Fibroblast of lung (primary cell): ENCODE results near the gene PTPRU. TPM values are rescaled to one million over a fixed set of nuclear protein-coding genes. Genes with fewer than 3 reads are reported as not detected.

Experiments used
- DNase-seq, 2 donors: peaks; one replicate each; pipeline versions ENCODE4 v3.0.0 to v3.0.0-alpha.2; 2010; ENCODE audit warnings: low read depth in 2 of 2
- H2AFZ ChIP-seq: 2 replicates; pipeline ENCODE4 v1.5.1; 2012; ENCODE audit warnings: low read length, control low read depth, inconsistent platforms
- H3K27ac ChIP-seq: 2 replicates; pipeline ENCODE4 v1.5.1; 2011; ENCODE audit warnings: low read length, control low read depth; ENCODE audit not compliant: insufficient read depth
- H3K27me3 ChIP-seq: 2 replicates; pipeline ENCODE4 v1.5.1; 2011; ENCODE audit warnings: mild to moderate bottlenecking, low read length; ENCODE audit not compliant: control insufficient read depth, insufficient read depth
- H3K36me3 ChIP-seq: 2 replicates; pipeline ENCODE4 v1.5.1; 2011; ENCODE audit warnings: low read length; ENCODE audit not compliant: control insufficient read depth, insufficient read depth
- H3K4me1 ChIP-seq: 2 replicates; pipeline ENCODE4 v1.5.1; 2011; ENCODE audit warnings: low read length; ENCODE audit not compliant: control insufficient read depth, insufficient read depth; ENCODE audit errors: extremely low read depth
- H3K4me2 ChIP-seq: 2 replicates; pipeline ENCODE4 v1.5.1; 2011; ENCODE audit warnings: low read length, control low read depth; ENCODE audit not compliant: insufficient read depth; ENCODE audit errors: extremely low read depth
- H3K4me3 ChIP-seq, 4 experiments: fragments of 200-600 bp in 1 of 4; sonication (generic) in 1 of 4; replicated peaks in 1 of 4; 2 replicates each; pipeline ENCODE4 v1.5.1; 2011 to 2016; ENCODE audit warnings: low read length in 4 of 4, low read depth in 3 of 4, mild to moderate bottlenecking in 3 of 4, control low read depth in 2 of 4, inconsistent platforms in 1 of 4, mixed read lengths in 1 of 4; ENCODE audit not compliant: insufficient read depth in 1 of 4; ENCODE audit errors: control extremely low read depth in 1 of 4
- H3K79me2 ChIP-seq: 2 replicates; pipeline ENCODE4 v1.5.1; 2012; ENCODE audit warnings: mild to moderate bottlenecking, low read length, inconsistent platforms; ENCODE audit not compliant: control insufficient read depth, insufficient read depth
- H3K9ac ChIP-seq: 2 replicates; pipeline ENCODE4 v1.5.1; 2011; ENCODE audit warnings: mild to moderate bottlenecking, low read length, control low read depth; ENCODE audit not compliant: insufficient read depth
- H3K9me3 ChIP-seq: 2 replicates; pipeline ENCODE4 v1.5.1; 2012; ENCODE audit warnings: low read depth, low read length; ENCODE audit not compliant: control insufficient read depth, insufficient read depth
- H4K20me1 ChIP-seq: 2 replicates; pipeline ENCODE4 v1.5.1; 2011; ENCODE audit warnings: low read length; ENCODE audit not compliant: control insufficient read depth, insufficient read depth; ENCODE audit errors: extremely low read depth
- EZH2 ChIP-seq: IDR thresholded peaks from 2 replicates; pipeline ENCODE4 v1.5.1; 2012; ENCODE audit warnings: low read length, control low read depth, mild to moderate bottlenecking; ENCODE audit errors: missing control alignments
- polyA plus RNA-seq, 2 donors: library from polyadenylated mRNA; depleted of rRNA in 1 of 2; stranded (reverse) in 1 of 2; unstranded in 1 of 2; fragments of >200 nt; gene quantifications; 2 replicates each; pipeline ENCODE4 v1.2.1, GENCODE V29; 2011 to 2012; ENCODE audit warnings: missing spikeins in 1 of 2
- total RNA-seq: library from RNA; depleted of rRNA; stranded (reverse); fragments of >200 nt; gene quantifications from 2 replicates; pipeline ENCODE4 v1.2.1, GENCODE V29; 2014
- TF ChIP-seq, protein P1 (sequence below), 2 donors: IDR thresholded peaks in 1 of 2; conservative IDR thresholded peaks in 1 of 2; 1 replicate in 1 of 2; 2 replicates in 1 of 2; pipeline ENCODE4 v1.5.1; 2011 to 2012; ENCODE audit warnings: low read length in 2 of 2, control low read depth in 1 of 2, inconsistent platforms in 1 of 2, low read depth in 1 of 2, mild to moderate bottlenecking in 1 of 2

Gene PTPRU
- total and polyA plus RNA-seq, 2 donors (not counting 1 experiment from before 2014, with no cell fraction given), result 1.4 to 25.8 TPM

DNA sequence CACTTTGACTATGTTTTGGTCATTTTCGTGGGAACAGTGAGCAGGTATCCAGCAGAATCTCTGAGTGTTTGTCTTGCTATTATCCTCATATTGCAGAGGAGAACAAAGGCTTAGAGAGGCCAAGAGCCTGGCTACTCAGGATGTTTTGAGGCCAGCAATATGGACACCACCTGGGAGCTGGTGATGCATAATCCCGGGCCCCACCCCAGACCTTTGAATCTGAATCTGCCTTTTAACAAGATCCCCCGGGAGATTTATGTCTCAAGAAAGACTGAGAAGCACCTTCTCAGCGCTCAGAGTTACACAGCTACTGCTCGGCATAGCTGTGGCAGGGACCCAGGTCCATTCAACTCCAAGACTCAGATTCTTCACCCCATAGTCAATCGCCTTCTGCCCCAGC is 72.8 kb downstream of the PTPRU start:
- Histone ChIP-seq H3K4me1 (no peaks in the 10 kb centered on the region), H3K79me2 (no peaks in the 10 kb centered on the region), H3K27me3 (no peaks in the 10 kb centered on the region), H3K9ac (no peak overlapping the region), H3K4me2 (no peak overlapping the region), H3K27ac (no peak overlapping the region), H3K9me3 (no peaks in the 10 kb centered on the region), H2AFZ (no peak overlapping the region), H3K4me3 (no peak overlapping the region), H4K20me1 (no peaks in the 10 kb centered on the region), H3K36me3 (no peaks in the 10 kb centered on the region)
- no peak for DNase-seq
- TF ChIP-seq, protein P1, sequence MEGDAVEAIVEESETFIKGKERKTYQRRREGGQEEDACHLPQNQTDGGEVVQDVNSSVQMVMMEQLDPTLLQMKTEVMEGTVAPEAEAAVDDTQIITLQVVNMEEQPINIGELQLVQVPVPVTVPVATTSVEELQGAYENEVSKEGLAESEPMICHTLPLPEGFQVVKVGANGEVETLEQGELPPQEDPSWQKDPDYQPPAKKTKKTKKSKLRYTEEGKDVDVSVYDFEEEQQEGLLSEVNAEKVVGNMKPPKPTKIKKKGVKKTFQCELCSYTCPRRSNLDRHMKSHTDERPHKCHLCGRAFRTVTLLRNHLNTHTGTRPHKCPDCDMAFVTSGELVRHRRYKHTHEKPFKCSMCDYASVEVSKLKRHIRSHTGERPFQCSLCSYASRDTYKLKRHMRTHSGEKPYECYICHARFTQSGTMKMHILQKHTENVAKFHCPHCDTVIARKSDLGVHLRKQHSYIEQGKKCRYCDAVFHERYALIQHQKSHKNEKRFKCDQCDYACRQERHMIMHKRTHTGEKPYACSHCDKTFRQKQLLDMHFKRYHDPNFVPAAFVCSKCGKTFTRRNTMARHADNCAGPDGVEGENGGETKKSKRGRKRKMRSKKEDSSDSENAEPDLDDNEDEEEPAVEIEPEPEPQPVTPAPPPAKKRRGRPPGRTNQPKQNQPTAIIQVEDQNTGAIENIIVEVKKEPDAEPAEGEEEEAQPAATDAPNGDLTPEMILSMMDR (conservative IDR thresholded peaks at IDR 0.05 in 1 of 2, IDR thresholded peaks at IDR 0.05 in 1 of 2; ENCODE audit: low read depth in 1 of 2, low read length in 2 of 2), result no peak
- no peak for TF ChIP-seq EZH2

- H3K79me2 ChIP-seq, result no peaks in the 10 kb centered on the region
- DNase-seq, result no peak
- TF ChIP-seq, protein P1 (conservative IDR thresholded peaks at IDR 0.05 in 1 of 2, IDR thresholded peaks at IDR 0.05 in 1 of 2; ENCODE audit: low read depth in 1 of 2, low read length in 2 of 2), result no peak
- TF ChIP-seq EZH2, result no peak
- H3K4me3 ChIP-seq, result no peak overlapping the region
- H3K27ac ChIP-seq, result no peak overlapping the region
- no peak overlapping the region for H3K4me2 ChIP-seq
- no peaks in the 10 kb centered on the region for H3K9me3 ChIP-seq
- H3K27me3 ChIP-seq, result no peaks in the 10 kb centered on the region
- H3K9ac ChIP-seq, result no peak overlapping the region
- no peak overlapping the region for H2AFZ ChIP-seq
- H3K36me3 ChIP-seq, result no peaks in the 10 kb centered on the region
- H3K4me1 ChIP-seq, result no peaks in the 10 kb centered on the region
- no peaks in the 10 kb centered on the region for H4K20me1 ChIP-seq
Measured at GRCh38 chr1:29309621-29310020, 73.3 kb downstream of the PTPRU start.

DNA sequence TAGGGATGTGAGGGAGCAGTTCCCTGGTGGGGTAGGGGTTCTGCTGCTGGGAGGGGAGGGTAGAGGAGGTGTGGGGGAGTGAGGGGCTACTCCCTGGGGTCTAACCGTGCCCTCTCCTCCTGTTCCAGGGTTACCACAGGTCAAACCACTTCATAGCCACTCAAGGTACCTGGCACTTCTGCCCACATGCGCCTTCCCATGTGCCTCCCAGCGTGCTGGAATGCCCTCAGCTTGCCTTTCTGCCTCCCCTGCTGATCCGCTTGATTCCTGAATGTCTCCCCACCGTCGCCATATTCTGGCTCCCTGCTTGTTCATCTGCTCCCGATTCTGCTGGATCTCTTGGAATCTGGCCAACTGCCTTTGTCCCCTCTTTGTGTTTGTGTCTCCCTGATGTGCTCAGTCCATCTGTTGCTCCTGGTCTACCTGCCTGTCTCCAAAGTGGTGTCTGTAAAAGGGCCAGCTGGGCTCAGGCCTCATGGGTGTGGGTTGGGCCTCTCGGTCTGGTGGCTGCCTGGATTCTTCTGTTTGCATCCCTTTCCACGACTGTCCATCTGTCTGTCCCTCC is 74.4 kb downstream of the PTPRU start:
- Histone ChIP-seq H2AFZ (no peak overlapping the region), H3K4me3 (no peak overlapping the region), H3K4me2 (no peak overlapping the region), H3K79me2 (no peaks in the 10 kb centered on the region), H3K27ac (no peak overlapping the region), H4K20me1 (no peaks in the 10 kb centered on the region), H3K9me3 (no peaks in the 10 kb centered on the region), H3K9ac (no peak overlapping the region), H3K4me1 (no peaks in the 10 kb centered on the region), H3K36me3 (no peaks in the 10 kb centered on the region), H3K27me3 (no peaks in the 10 kb centered on the region)
- TF ChIP-seq EZH2, result no peak
- TF ChIP-seq, protein P1 (conservative IDR thresholded peaks at IDR 0.05 in 1 of 2, IDR thresholded peaks at IDR 0.05 in 1 of 2; ENCODE audit: low read depth in 1 of 2, low read length in 2 of 2), result no peak
- DNase-seq, result no peak
